HL-60 (cell line): ENCODE measurements around the gene CARS2.

ENCODE experiments used
- DNase-seq, 2 experiments: peaks; one replicate each; pipeline ENCODE4 v3.0.0-alpha.2; 2010 to 2020; ENCODE audit warnings: low read depth in 1 of 2, low spot score in 1 of 2
- H3K27ac ChIP-seq: fragments of 250-450 bp; sonication (Bioruptor Pico); replicated peaks from 2 replicates; pipeline ENCODE4 v1.5.1; 2020; ENCODE audit warnings: mild to moderate bottlenecking, moderate library complexity
- H3K27me3 ChIP-seq: fragments of 250-450 bp; sonication (Bioruptor Pico); 2 replicates; pipeline ENCODE4 v1.5.1; 2021; ENCODE audit warnings: mild to moderate bottlenecking, moderate library complexity; ENCODE audit not compliant: insufficient read depth, poor library complexity, severe bottlenecking
- H3K4me3 ChIP-seq: replicated peaks from 2 replicates; pipeline ENCODE4 v1.5.1; 2011; ENCODE audit warnings: mild to moderate bottlenecking, control low read depth, low read length; ENCODE audit not compliant: insufficient read depth
- CTCF ChIP-seq: IDR thresholded peaks from one replicate; pipeline ENCODE4 v1.5.1; 2011; ENCODE audit warnings: low read length, control low read depth, inconsistent platforms; ENCODE audit not compliant: insufficient read depth
- GABPA ChIP-seq: IDR thresholded peaks from 2 replicates; pipeline ENCODE4 v1.6.1; 2012; ENCODE audit warnings: low read depth
- POLR2AphosphoS5 ChIP-seq: IDR thresholded peaks from 2 replicates; pipeline ENCODE4 v1.6.1; 2012; ENCODE audit warnings: low read depth
- REST ChIP-seq: IDR thresholded peaks from 2 replicates; pipeline ENCODE4 v1.6.1; 2012; ENCODE audit warnings: low read depth; ENCODE audit not compliant: insufficient replicate concordance
- SPI1 ChIP-seq: IDR thresholded peaks from 2 replicates; pipeline ENCODE4 v1.6.1; 2012; ENCODE audit warnings: low read depth, mild to moderate bottlenecking, borderline replicate concordance

CARS2 gene

GRCh38 chr13:110714797-110715394, 9.0 kb upstream of the CARS2 start:
- peak overlapping the region; percentile 90 for H3K4me3 ChIP-seq
- peak in 1 of 2 experiments; percentile 60 for DNase-seq
- H3K27ac ChIP-seq = peak overlapping the region; percentile 85
- TF ChIP-seq POLR2AphosphoS5 (peak; percentile 99), REST (peak; percentile 79), SPI1 (no peak), GABPA (no peak), CTCF (no peak)
- H3K27me3 ChIP-seq = no peaks in the 10 kb centered on the region

- Histone ChIP-seq H3K4me3 (peak overlapping the region; percentile 90), H3K27ac (peak overlapping the region; percentile 85), H3K27me3 (no peaks in the 10 kb centered on the region)
- TF ChIP-seq REST (no peak), CTCF (no peak), SPI1 (no peak), GABPA (no peak), POLR2AphosphoS5 (no peak)
- DNase-seq = peak in 1 of 2 experiments; percentile 78
Measured at GRCh38 chr13:110713981-110714796, 8.3 kb upstream of the CARS2 start.

GRCh38 chr13:110713642-110713952, 7.7 kb upstream of the CARS2 start, which contains the start of gene ING1:
TSS of gene ING1 (plus strand) at chr13:110713700. CDS start at chr13:110714150, 450 bp downstream.
- Histone ChIP-seq H3K27me3 (no peaks in the 10 kb centered on the region), H3K27ac (peak within 1 kb of the TSS; percentile 96), H3K4me3 (peak within 1 kb of the TSS; percentile 98)
- no peak for DNase-seq
- TF ChIP-seq GABPA (no peak), SPI1 (no peak)

GRCh38 chr13:110712849-110713641, 7.1 kb upstream of the CARS2 start:
- Histone ChIP-seq H3K27ac (peak overlapping the region; percentile 96), H3K4me3 (peak overlapping the region; percentile 98), H3K27me3 (no peaks in the 10 kb centered on the region)
- peak; percentile 51; the same call in 1 of the 2 replicates for TF ChIP-seq SPI1
- TF ChIP-seq GABPA = no peak; the same call in 1 of the 2 replicates
- TF ChIP-seq CTCF = no peak
- TF ChIP-seq POLR2AphosphoS5 = peak; percentile 99
- TF ChIP-seq REST = peak; percentile 13
- DNase-seq = peak; percentile 99 to 100
